Fibroblast of the aortic adventitia (primary cell): ENCODE data around the gene OPCML. TPM values are rescaled to one million over a fixed set of nuclear protein-coding genes. Genes with fewer than 3 reads are reported as not detected.

Experiments used
- DNase-seq: peaks from one replicate; pipeline ENCODE4 v3.0.0-alpha.2; 2010; ENCODE audit warnings: low read depth
- H3K4me3 ChIP-seq: 2 replicates; pipeline ENCODE4 v1.5.1; 2011; ENCODE audit warnings: low read depth, mild to moderate bottlenecking, control low read depth, low read length, moderate library complexity
- CTCF ChIP-seq: IDR thresholded peaks from 2 replicates; pipeline ENCODE4 v1.5.1; 2011; ENCODE audit warnings: mild to moderate bottlenecking, low read length, control low read depth, inconsistent platforms; ENCODE audit not compliant: insufficient read depth
- total RNA-seq: library from RNA; depleted of rRNA; stranded (reverse); fragments of >200 nt; gene quantifications from 2 replicates; pipeline ENCODE4 v1.2.3, GENCODE V29; 2012; ENCODE audit warnings: low replicate concordance

Gene OPCML
- total RNA-seq, 1 donor, result 0.18 TPM

DNA sequence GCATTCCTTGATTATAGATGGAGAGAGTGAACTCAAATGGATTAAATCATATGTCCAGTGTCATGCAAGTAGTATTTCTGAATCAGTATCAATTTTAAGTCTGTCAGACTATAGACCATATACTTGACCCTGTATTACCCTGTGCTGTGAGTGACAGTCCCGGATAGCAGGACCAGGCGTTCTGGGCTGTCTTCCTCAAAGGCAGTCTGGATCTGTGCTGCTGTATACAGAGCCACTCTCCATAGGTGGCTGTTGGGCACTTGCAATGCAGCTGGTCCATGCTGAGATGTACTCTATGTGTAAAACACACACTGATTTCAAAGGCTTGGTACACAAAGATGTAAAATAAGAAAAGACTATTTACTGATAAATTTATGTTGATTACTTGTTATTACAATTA is 294.3 kb downstream of the OPCML start:
- no peak for DNase-seq
- H3K4me3 ChIP-seq, result no peak overlapping the region
- TF ChIP-seq CTCF, result no peak

DNA sequence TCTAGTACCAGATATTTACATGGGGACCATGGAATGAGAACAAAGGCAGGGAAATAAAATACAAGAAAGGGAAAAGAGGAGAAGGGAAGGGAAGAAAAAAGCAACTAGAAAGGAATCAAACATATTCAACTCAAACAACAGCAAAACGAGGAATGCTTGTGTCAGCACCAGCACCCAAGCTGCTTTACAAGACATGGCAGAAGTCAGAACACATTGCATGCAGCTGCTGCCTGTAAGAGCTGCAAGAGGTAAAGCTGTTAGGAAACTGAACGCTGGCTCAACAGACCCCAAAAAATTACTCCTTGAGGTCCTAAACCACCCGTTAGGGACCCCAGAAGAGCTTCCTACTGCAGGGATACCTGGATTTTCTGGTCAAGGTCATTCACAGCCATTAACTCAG is 296.9 kb downstream of the OPCML start:
- no peak for TF ChIP-seq CTCF
- DNase-seq, result no peak
- no peak overlapping the region for H3K4me3 ChIP-seq

- no peak for DNase-seq
- no peak overlapping the region for H3K4me3 ChIP-seq
- no peak for TF ChIP-seq CTCF
Observed at GRCh38 chr11:133234883-133235282, 297.4 kb downstream of the OPCML start.

DNA sequence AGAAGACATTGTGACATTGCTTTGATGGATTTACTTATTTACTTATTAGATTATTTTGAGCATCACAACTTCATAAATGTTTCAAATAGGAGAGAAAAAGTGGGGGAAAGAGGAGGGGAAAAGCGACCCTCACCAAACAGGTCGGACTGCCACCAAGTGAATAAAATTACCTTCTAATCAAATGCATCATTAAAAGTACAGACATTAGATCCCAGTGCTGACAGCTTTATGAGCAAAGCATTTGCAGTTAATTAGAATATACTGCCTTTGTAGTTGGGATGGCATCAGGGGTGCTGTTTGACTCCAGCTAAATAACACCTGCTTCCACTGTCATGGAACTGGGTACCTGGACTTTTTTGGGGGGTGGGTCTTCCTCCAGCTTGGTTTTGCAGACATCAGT is 299.6 kb downstream of the OPCML start:
- no peak for TF ChIP-seq CTCF
- no peak overlapping the region for H3K4me3 ChIP-seq
- no peak for DNase-seq

DNA sequence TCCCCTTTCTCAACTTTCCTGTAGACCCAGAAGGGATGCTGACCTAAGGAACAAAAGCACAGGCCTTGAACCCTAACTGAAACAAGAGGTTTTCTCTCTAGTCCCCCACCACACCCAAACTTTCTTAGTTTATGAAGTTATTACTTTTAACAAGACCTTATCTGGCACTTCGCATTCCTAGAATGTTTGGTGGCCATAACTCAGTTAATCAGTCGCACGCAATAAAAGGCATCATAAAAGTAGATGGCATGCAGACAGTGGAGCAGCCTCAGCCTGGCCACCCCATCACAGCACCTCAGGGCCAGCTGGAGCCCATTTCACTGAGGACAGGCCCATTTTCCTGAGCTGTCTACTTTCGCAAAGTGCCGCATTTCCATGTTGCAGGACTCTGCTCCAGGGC is 301.9 kb downstream of the OPCML start:
- TF ChIP-seq CTCF, result no peak
- no peak for DNase-seq
- H3K4me3 ChIP-seq, result no peak overlapping the region

GRCh38 chr11:133228471-133229329 is 303.6 kb downstream of the OPCML start:
- no peak for TF ChIP-seq CTCF
- no peak for DNase-seq
- H3K4me3 ChIP-seq, result no peak overlapping the region
